Ishikawa (cell line): ENCODE measurements around the gene CX3CR1.

Experiments
- CEBPB ChIP-seq: IDR thresholded peaks from 2 replicates; pipeline ENCODE4 v1.6.1; 2012
- EP300 ChIP-seq: IDR thresholded peaks from 2 replicates; pipeline ENCODE4 v1.6.1; 2012; ENCODE audit warnings: borderline replicate concordance
- NFIC ChIP-seq: IDR thresholded peaks from 2 replicates; pipeline ENCODE4 v1.6.1; 2012
- TAF1 ChIP-seq: IDR thresholded peaks from 2 replicates; pipeline ENCODE4 v1.6.1; 2012; ENCODE audit warnings: low read depth, mild to moderate bottlenecking
- YY1 ChIP-seq: IDR thresholded peaks from 2 replicates; pipeline ENCODE4 v1.6.1; 2012; ENCODE audit warnings: low read depth
- TF ChIP-seq, protein P1 (sequence below): IDR thresholded peaks from 2 replicates; pipeline ENCODE4 v1.6.1; 2012; ENCODE audit warnings: low read depth, mild to moderate bottlenecking

DNA sequence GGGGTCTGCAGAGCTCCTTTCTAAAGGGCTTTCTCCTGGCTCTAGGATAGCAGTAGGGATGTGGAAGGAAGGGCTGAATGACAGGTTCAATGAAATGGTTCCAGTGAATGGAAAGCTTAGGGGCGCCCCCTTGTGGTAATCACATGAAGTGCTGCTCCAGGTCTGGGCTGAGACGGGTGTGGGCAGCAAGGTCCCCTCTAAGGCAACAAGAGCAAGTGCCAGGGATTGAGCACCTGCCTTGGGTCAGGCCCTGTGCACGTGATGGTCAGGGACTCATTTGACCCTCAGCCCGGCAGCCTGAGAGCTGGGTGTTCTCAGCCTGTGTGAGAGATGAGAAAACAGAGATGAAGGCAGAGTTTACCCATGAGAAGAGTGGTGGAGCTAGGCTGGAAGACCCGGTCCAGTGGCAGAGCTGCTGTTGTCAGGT is 12.1 kb upstream of the CX3CR1 start:
- no peak for TF ChIP-seq EP300
- TF ChIP-seq, protein P1, sequence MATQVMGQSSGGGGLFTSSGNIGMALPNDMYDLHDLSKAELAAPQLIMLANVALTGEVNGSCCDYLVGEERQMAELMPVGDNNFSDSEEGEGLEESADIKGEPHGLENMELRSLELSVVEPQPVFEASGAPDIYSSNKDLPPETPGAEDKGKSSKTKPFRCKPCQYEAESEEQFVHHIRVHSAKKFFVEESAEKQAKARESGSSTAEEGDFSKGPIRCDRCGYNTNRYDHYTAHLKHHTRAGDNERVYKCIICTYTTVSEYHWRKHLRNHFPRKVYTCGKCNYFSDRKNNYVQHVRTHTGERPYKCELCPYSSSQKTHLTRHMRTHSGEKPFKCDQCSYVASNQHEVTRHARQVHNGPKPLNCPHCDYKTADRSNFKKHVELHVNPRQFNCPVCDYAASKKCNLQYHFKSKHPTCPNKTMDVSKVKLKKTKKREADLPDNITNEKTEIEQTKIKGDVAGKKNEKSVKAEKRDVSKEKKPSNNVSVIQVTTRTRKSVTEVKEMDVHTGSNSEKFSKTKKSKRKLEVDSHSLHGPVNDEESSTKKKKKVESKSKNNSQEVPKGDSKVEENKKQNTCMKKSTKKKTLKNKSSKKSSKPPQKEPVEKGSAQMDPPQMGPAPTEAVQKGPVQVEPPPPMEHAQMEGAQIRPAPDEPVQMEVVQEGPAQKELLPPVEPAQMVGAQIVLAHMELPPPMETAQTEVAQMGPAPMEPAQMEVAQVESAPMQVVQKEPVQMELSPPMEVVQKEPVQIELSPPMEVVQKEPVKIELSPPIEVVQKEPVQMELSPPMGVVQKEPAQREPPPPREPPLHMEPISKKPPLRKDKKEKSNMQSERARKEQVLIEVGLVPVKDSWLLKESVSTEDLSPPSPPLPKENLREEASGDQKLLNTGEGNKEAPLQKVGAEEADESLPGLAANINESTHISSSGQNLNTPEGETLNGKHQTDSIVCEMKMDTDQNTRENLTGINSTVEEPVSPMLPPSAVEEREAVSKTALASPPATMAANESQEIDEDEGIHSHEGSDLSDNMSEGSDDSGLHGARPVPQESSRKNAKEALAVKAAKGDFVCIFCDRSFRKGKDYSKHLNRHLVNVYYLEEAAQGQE, result no peak
- no peak for TF ChIP-seq TAF1
- TF ChIP-seq NFIC, result no peak
- TF ChIP-seq CEBPB, result no peak
- TF ChIP-seq YY1, result no peak
